ENCODE data around the gene MECR.

DNA sequence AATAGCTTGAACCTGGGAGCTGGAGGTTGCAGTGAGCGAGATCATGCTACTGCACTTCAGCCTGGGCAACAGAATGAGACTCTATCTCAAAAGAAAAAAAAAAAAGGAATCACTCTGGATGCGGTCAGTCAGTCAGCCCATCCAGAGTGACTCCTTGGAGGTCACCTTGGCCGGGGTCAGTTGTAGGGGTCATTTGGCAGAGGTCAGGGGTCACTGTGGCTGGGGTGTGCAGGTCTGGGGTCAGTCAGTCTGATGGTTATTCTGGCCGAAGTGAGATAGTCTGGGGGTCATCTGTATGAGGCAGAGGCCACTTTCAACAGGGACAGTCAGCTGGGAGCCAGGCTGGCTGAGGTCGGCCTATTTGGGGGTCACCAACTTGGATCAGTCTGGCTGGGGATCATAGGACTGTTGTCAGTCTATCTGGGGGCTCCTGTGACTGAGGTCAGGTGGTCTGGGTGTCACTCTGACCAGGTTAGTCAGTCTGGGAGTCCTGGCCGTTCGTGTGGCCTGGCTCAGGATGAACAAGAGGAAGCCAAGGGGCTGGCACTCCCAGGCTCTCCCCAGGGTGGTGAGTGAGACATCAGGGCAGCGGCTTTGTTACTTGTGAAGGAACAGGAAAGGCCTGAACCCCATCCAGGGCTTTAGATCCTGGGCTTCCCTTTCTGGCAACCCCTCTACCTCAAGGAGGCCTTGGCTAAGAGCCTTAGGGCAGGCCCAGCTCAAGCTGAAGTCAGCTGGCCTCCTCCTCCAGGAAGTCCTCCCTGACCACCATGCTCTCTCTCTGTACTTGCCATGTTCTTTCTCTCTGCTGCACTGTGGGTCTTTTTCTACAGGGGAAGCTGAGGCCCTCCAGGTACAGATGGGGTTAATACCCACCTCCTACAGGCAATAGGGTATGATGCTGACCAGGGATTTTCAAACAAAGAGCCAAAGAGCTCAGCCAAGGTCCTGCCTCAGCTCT lies 20.7 kb upstream of the MECR start:
- TF ChIP-seq POLR2AphosphoS5 (IDR thresholded peaks at IDR 0.05; ENCODE audit: insufficient read depth in 1 of 2, low read depth in 1 of 2) (no peak), POLR2A (IDR thresholded peaks at IDR 0.05) (no peak)
- TF ChIP-seq, protein P1, sequence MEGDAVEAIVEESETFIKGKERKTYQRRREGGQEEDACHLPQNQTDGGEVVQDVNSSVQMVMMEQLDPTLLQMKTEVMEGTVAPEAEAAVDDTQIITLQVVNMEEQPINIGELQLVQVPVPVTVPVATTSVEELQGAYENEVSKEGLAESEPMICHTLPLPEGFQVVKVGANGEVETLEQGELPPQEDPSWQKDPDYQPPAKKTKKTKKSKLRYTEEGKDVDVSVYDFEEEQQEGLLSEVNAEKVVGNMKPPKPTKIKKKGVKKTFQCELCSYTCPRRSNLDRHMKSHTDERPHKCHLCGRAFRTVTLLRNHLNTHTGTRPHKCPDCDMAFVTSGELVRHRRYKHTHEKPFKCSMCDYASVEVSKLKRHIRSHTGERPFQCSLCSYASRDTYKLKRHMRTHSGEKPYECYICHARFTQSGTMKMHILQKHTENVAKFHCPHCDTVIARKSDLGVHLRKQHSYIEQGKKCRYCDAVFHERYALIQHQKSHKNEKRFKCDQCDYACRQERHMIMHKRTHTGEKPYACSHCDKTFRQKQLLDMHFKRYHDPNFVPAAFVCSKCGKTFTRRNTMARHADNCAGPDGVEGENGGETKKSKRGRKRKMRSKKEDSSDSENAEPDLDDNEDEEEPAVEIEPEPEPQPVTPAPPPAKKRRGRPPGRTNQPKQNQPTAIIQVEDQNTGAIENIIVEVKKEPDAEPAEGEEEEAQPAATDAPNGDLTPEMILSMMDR (IDR thresholded peaks at IDR 0.05) = no peak

Data from vagina (tissue), 2 donors.